HCT116 (cell line): ENCODE data around the gene ERICH6. TPM values are rescaled to one million over a fixed set of nuclear protein-coding genes. Genes with fewer than 3 reads are reported as not detected.

Experiments
- ATAC-seq: fragments of 200-7000 bp; cut with Tn5 transposase; 2 replicates; pipeline ENCODE4 v1.9.1; 2020; ENCODE audit warnings: mild to moderate bottlenecking, moderate library complexity
- BruUV-seq: library from RNA; stranded (reverse); fragments of 400-500 nt; replicated peaks from 2 replicates; lab custom pipeline; 2021; lab: Mats Ljungman, UMichigan
- CTCF ChIA-PET: fragments of 300-600 bp; sonication (Branson Sonifier 250); formaldehyde crosslinking; loops from one replicate; lab custom pipeline; 2021; ENCODE audit warnings: antibody characterized with exemption; lab: Charles Lee
- POLR2A ChIA-PET: fragments of 300-600, 350-600 bp; sonication (Branson Sonifier 250); formaldehyde crosslinking; loops from one replicate; lab custom pipeline; 2021; ENCODE audit warnings: antibody characterized with exemption; lab: Charles Lee
- RAD21 ChIA-PET, 2 experiments: fragments of 300-600 bp; sonication (Branson Sonifier 250); formaldehyde crosslinking; loops; one replicate each; lab custom pipeline; 2023; ENCODE audit warnings: low total read pairs in 2 of 2; ENCODE audit not compliant: uncharacterized antibody in 2 of 2, unreplicated experiment in 2 of 2, low non-redundant PET in 1 of 2; lab: Charles Lee
- DNase-seq: peaks from one replicate; pipeline ENCODE4 v3.0.0-alpha.2; 2010; ENCODE audit warnings: low read depth, low spot score
- H2AFZ ChIP-seq: fragments of 200-600 bp; shearing (Covaris generic), sonication (generic); 2 replicates; pipeline ENCODE4 v1.6.1; 2017; ENCODE audit warnings: low read depth, mixed run types, mixed read lengths, antibody characterized with exemption, low read length; ENCODE audit not compliant: poor library complexity, severe bottlenecking
- H3K27ac ChIP-seq: 2 replicates; pipeline ENCODE4 v1.5.1; 2012; ENCODE audit warnings: low read depth, low read length
- H3K27me3 ChIP-seq: fragments of 200-600 bp; sonication (generic); 2 replicates; pipeline ENCODE4 v1.6.1; 2016; ENCODE audit warnings: mixed run types, low read length, mixed read lengths; ENCODE audit not compliant: insufficient read depth
- H3K36me3 ChIP-seq, 2 experiments: fragments of 200-500 bp in 1 of 2; fragments of 200-600 bp in 1 of 2; sonication (Bioruptor generic) in 1 of 2; sonication (generic) in 1 of 2; 2 replicates each; pipeline versions ENCODE4 v1.5.1 to v1.6.1; 2014 to 2016; ENCODE audit warnings: low read length in 2 of 2, inconsistent platforms in 1 of 2, mixed read lengths in 1 of 2, mixed run types in 1 of 2; ENCODE audit not compliant: insufficient read depth in 2 of 2, control insufficient read depth in 1 of 2
- H3K4me1 ChIP-seq, 2 experiments: fragments of 200-600 bp in 1 of 2; sonication (generic) in 1 of 2; 2 replicates each; pipeline versions ENCODE4 v1.5.1 to v1.6.1; 2012 to 2017; ENCODE audit warnings: low read length in 2 of 2, inconsistent platforms in 1 of 2, mild to moderate bottlenecking in 1 of 2, mixed read lengths in 1 of 2, mixed run types in 1 of 2, moderate library complexity in 1 of 2; ENCODE audit not compliant: insufficient read depth in 2 of 2, control insufficient read depth in 1 of 2
- H3K4me2 ChIP-seq: fragments of 200-600 bp; sonication (generic); 2 replicates; pipeline ENCODE4 v1.6.1; 2017; ENCODE audit warnings: mixed run types, low read length, mixed read lengths
- H3K4me3 ChIP-seq, 2 experiments: fragments of 200-600 bp in 1 of 2; sonication (generic) in 1 of 2; replicated peaks in 1 of 2; 2 replicates each; pipeline ENCODE4 v1.5.1; 2011 to 2016; ENCODE audit warnings: low read length in 2 of 2, control low read depth in 1 of 2, low read depth in 1 of 2, mild to moderate bottlenecking in 1 of 2, mixed read lengths in 1 of 2, mixed run types in 1 of 2
- H3K79me2 ChIP-seq: fragments of 200-600 bp; sonication (generic); 2 replicates; pipeline ENCODE4 v1.6.1; 2017; ENCODE audit warnings: mild to moderate bottlenecking, mixed run types, low read length, moderate library complexity, mixed read lengths; ENCODE audit not compliant: insufficient read depth
- H3K9ac ChIP-seq: fragments of 200-600 bp; sonication (generic); 2 replicates; pipeline ENCODE4 v1.6.1; 2016; ENCODE audit warnings: low read length, mixed read lengths
- H3K9me2 ChIP-seq: fragments of 200-600 bp; sonication (generic), shearing (Covaris generic); 2 replicates; pipeline ENCODE4 v1.6.1; 2017; ENCODE audit warnings: mixed run types, mild to moderate bottlenecking, moderate library complexity; ENCODE audit not compliant: insufficient read depth
- H3K9me3 ChIP-seq, 2 experiments: fragments of 200-500 bp in 1 of 2; fragments of 200-600 bp in 1 of 2; sonication (Bioruptor generic) in 1 of 2; sonication (generic) in 1 of 2; 2 replicates each; pipeline ENCODE4 v1.6.1; 2014 to 2017; ENCODE audit warnings: low read length in 2 of 2, mixed read lengths in 2 of 2, inconsistent platforms in 1 of 2, low read depth in 1 of 2, mild to moderate bottlenecking in 1 of 2, mixed run types in 1 of 2, moderate library complexity in 1 of 2; ENCODE audit not compliant: control insufficient read depth in 1 of 2, insufficient read depth in 1 of 2
- H4K20me1 ChIP-seq: fragments of 200-600 bp; sonication (generic), shearing (Covaris generic); 2 replicates; pipeline ENCODE4 v1.6.1; 2017; ENCODE audit warnings: mixed run types, mild to moderate bottlenecking, moderate library complexity; ENCODE audit not compliant: insufficient read depth
- CBX3 ChIP-seq: IDR thresholded peaks from 2 replicates; pipeline ENCODE4 v1.6.1; 2012; ENCODE audit warnings: low read depth
- EGR1 ChIP-seq: IDR thresholded peaks from 2 replicates; pipeline ENCODE4 v1.6.1; 2012; ENCODE audit warnings: low read depth
- EZH2 ChIP-seq: fragments of 200-600 bp; sonication (generic); IDR thresholded peaks from 2 replicates; pipeline ENCODE4 v1.6.1; 2017; ENCODE audit warnings: antibody characterized with exemption, mixed run types
- POLR2A ChIP-seq: IDR thresholded peaks from 2 replicates; pipeline ENCODE4 v1.7.0; 2011; ENCODE audit warnings: borderline replicate concordance; ENCODE audit not compliant: insufficient read depth, insufficient read length; ENCODE audit errors: extremely low read depth
- POLR2AphosphoS5 ChIP-seq: IDR thresholded peaks from 2 replicates; pipeline ENCODE4 v1.6.1; 2011; ENCODE audit warnings: mild to moderate bottlenecking, low read depth, low read length, moderate library complexity
- RAD21 ChIP-seq: IDR thresholded peaks from 2 replicates; pipeline ENCODE4 v1.6.1; 2012; ENCODE audit warnings: low read depth, mild to moderate bottlenecking
- SIN3A ChIP-seq: IDR thresholded peaks from 2 replicates; pipeline ENCODE4 v1.6.1; 2012; ENCODE audit warnings: low read depth
- TCF7L2 ChIP-seq: IDR thresholded peaks from 2 replicates; pipeline ENCODE4 v1.7.0; 2011; ENCODE audit warnings: borderline replicate concordance, inconsistent platforms; ENCODE audit not compliant: insufficient read depth, insufficient read length; ENCODE audit errors: extremely low read depth
- YY1 ChIP-seq: IDR thresholded peaks from 2 replicates; pipeline ENCODE4 v1.6.1; 2011; ENCODE audit warnings: low read length, low read depth, moderate library complexity, mild to moderate bottlenecking; ENCODE audit not compliant: insufficient replicate concordance; ENCODE audit errors: extremely low read depth
- ZFX ChIP-seq: fragments of 450-650 bp; IDR thresholded peaks from 2 replicates; pipeline ENCODE4 v1.6.1; 2017
- ZNF274 ChIP-seq: fragments of 200-500 bp; sonication (Bioruptor generic); IDR thresholded peaks from 2 replicates; pipeline ENCODE4 v1.6.1; 2014; ENCODE audit warnings: mild to moderate bottlenecking, low read depth, low read length, inconsistent platforms
- intact Hi-C: fragments of 100-400 bp; cut with micrococcal nuclease; formaldehyde crosslinking; loops from 2 replicates; pipeline ENCODE4 v1.10.0; 2022
- total RNA-seq: library from RNA; stranded (reverse); gene quantifications from one replicate; pipeline ENCODE4 v1.2.1, GENCODE V29; 2021; ENCODE audit not compliant: unreplicated experiment
- TF ChIP-seq, protein P1 (sequence below): IDR thresholded peaks from 2 replicates; pipeline ENCODE4 v1.6.1; 2011; ENCODE audit warnings: mild to moderate bottlenecking, low read length, moderate library complexity; ENCODE audit not compliant: insufficient replicate concordance; ENCODE audit errors: extremely low read depth
- TF ChIP-seq, protein P2 (sequence below), 3 experiments: fragments of 200-600 bp in 1 of 3; sonication (generic) in 1 of 3; IDR thresholded peaks in 2 of 3; conservative IDR thresholded peaks in 1 of 3; 2 replicates each; pipeline ENCODE4 v1.5.1; 2012 to 2017; ENCODE audit warnings: low read depth in 2 of 3, low read length in 2 of 3, antibody characterized with exemption in 1 of 3, borderline replicate concordance in 1 of 3, control low read depth in 1 of 3, mild to moderate bottlenecking in 1 of 3, mixed read lengths in 1 of 3, mixed run types in 1 of 3, moderate library complexity in 1 of 3; ENCODE audit not compliant: insufficient read depth in 1 of 3
- TF ChIP-seq, protein P3 (sequence below): IDR thresholded peaks from 2 replicates; pipeline ENCODE4 v1.6.1; 2012
- TF ChIP-seq, protein P4 (sequence below): IDR thresholded peaks from 2 replicates; pipeline ENCODE4 v1.6.1; 2012
- TF ChIP-seq, protein P5 (sequence below): IDR thresholded peaks from 2 replicates; pipeline ENCODE4 v1.6.1; 2012; ENCODE audit warnings: low read depth

ERICH6 gene
- total RNA-seq, 1 experiment from 2014 or later, result not detected

DNA sequence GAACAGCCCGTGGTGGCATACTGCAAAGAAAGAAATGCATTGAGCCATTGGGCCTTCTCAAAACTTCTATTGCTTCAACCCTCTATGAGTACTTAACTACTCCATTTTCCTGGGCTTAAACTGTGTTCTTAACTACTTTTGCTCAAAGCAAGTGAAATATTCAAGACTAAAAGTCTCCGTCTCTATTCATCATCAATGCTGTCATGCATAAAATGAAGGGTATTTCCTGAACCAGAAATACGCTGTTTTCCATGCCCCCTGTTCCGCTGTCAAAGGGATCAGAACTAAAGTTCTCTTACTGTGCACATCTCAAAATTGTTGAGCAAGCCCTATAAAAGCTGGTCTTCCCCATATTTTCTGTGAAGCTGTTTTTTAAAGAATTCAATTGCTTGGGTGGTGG lies 39.0 kb upstream of the ERICH6 start:
- Histone ChIP-seq H3K27ac (no peak overlapping the region), H3K9me3 (no peaks in the 10 kb centered on the region), H3K4me1 (peaks cover 25 to 58% of the 10 kb centered on the region in 2 experiments), H3K36me3 (peaks cover 3 to 5% of the 10 kb centered on the region in 2 experiments; a peak in 1 of 4 replicates), H3K9ac (no peak overlapping the region), H4K20me1 (peaks cover 9% of the 10 kb centered on the region; the same call in 1 of the 2 replicates), H3K79me2 (peaks cover 65% of the 10 kb centered on the region), H3K4me3 (no peak overlapping the region), H3K4me2 (no peak overlapping the region), H3K27me3 (no peaks in the 10 kb centered on the region), H2AFZ (no peak overlapping the region), H3K9me2 (no peaks in the 10 kb centered on the region)
- DNase-seq, result no peak
- no peak for ATAC-seq
- no TSS peak for BruUV-seq
- POLR2A ChIA-PET, result no interaction called here
- RAD21 ChIA-PET, result no interaction called here
- intact Hi-C loops, result no loop called here
- CTCF ChIA-PET, result no interaction called here
- TF ChIP-seq ZFX (no peak), EZH2 (no peak), CBX3 (no peak), TCF7L2 (no peak), POLR2AphosphoS5 (no peak), YY1 (no peak), RAD21 (no peak), POLR2A (no peak), SIN3A (no peak), ZNF274 (no peak), EGR1 (no peak)
- TF ChIP-seq, protein P1, sequence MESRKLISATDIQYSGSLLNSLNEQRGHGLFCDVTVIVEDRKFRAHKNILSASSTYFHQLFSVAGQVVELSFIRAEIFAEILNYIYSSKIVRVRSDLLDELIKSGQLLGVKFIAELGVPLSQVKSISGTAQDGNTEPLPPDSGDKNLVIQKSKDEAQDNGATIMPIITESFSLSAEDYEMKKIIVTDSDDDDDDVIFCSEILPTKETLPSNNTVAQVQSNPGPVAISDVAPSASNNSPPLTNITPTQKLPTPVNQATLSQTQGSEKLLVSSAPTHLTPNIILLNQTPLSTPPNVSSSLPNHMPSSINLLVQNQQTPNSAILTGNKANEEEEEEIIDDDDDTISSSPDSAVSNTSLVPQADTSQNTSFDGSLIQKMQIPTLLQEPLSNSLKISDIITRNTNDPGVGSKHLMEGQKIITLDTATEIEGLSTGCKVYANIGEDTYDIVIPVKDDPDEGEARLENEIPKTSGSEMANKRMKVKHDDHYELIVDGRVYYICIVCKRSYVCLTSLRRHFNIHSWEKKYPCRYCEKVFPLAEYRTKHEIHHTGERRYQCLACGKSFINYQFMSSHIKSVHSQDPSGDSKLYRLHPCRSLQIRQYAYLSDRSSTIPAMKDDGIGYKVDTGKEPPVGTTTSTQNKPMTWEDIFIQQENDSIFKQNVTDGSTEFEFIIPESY, result no peak
- TF ChIP-seq, protein P2, sequence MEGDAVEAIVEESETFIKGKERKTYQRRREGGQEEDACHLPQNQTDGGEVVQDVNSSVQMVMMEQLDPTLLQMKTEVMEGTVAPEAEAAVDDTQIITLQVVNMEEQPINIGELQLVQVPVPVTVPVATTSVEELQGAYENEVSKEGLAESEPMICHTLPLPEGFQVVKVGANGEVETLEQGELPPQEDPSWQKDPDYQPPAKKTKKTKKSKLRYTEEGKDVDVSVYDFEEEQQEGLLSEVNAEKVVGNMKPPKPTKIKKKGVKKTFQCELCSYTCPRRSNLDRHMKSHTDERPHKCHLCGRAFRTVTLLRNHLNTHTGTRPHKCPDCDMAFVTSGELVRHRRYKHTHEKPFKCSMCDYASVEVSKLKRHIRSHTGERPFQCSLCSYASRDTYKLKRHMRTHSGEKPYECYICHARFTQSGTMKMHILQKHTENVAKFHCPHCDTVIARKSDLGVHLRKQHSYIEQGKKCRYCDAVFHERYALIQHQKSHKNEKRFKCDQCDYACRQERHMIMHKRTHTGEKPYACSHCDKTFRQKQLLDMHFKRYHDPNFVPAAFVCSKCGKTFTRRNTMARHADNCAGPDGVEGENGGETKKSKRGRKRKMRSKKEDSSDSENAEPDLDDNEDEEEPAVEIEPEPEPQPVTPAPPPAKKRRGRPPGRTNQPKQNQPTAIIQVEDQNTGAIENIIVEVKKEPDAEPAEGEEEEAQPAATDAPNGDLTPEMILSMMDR (IDR thresholded peaks at IDR 0.05 in 2 of 3, conservative IDR thresholded peaks at IDR 0.05 in 1 of 3; ENCODE audit: borderline replicate concordance in 1 of 3, insufficient read depth in 1 of 3, low read depth in 2 of 3, low read length in 2 of 3), result no peak
- TF ChIP-seq, protein P3, sequence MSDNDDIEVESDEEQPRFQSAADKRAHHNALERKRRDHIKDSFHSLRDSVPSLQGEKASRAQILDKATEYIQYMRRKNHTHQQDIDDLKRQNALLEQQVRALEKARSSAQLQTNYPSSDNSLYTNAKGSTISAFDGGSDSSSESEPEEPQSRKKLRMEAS, result no peak
- TF ChIP-seq, protein P4, sequence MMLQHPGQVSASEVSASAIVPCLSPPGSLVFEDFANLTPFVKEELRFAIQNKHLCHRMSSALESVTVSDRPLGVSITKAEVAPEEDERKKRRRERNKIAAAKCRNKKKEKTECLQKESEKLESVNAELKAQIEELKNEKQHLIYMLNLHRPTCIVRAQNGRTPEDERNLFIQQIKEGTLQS, result no peak
- TF ChIP-seq, protein P5, sequence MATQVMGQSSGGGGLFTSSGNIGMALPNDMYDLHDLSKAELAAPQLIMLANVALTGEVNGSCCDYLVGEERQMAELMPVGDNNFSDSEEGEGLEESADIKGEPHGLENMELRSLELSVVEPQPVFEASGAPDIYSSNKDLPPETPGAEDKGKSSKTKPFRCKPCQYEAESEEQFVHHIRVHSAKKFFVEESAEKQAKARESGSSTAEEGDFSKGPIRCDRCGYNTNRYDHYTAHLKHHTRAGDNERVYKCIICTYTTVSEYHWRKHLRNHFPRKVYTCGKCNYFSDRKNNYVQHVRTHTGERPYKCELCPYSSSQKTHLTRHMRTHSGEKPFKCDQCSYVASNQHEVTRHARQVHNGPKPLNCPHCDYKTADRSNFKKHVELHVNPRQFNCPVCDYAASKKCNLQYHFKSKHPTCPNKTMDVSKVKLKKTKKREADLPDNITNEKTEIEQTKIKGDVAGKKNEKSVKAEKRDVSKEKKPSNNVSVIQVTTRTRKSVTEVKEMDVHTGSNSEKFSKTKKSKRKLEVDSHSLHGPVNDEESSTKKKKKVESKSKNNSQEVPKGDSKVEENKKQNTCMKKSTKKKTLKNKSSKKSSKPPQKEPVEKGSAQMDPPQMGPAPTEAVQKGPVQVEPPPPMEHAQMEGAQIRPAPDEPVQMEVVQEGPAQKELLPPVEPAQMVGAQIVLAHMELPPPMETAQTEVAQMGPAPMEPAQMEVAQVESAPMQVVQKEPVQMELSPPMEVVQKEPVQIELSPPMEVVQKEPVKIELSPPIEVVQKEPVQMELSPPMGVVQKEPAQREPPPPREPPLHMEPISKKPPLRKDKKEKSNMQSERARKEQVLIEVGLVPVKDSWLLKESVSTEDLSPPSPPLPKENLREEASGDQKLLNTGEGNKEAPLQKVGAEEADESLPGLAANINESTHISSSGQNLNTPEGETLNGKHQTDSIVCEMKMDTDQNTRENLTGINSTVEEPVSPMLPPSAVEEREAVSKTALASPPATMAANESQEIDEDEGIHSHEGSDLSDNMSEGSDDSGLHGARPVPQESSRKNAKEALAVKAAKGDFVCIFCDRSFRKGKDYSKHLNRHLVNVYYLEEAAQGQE, result no peak
